GM12864 (cell line): Measurements from ENCODE around the gene PCBP3.
A peak's percentile ranks its signal among the peaks of the same experiment; 100 is the strongest.

Source experiments
- DNase-seq: peaks from one replicate; pipeline ENCODE4 v3.0.0-alpha.2; 2011; ENCODE audit warnings: low read depth
- H3K4me3 ChIP-seq: 2 replicates; pipeline ENCODE4 v1.5.1; 2011; ENCODE audit warnings: mild to moderate bottlenecking, low read depth, low read length, control low read depth
- TF ChIP-seq, protein P1 (sequence below): IDR thresholded peaks from 2 replicates; pipeline ENCODE4 v1.5.1; 2011; ENCODE audit warnings: low read depth, mild to moderate bottlenecking, moderate library complexity, low read length, control low read depth, inconsistent platforms; ENCODE audit errors: missing control alignments

Gene PCBP3

GRCh38 chr21:45816794-45817193, 173.3 kb downstream of the PCBP3 start:
- no peak overlapping the region for H3K4me3 ChIP-seq
- TF ChIP-seq, protein P1, sequence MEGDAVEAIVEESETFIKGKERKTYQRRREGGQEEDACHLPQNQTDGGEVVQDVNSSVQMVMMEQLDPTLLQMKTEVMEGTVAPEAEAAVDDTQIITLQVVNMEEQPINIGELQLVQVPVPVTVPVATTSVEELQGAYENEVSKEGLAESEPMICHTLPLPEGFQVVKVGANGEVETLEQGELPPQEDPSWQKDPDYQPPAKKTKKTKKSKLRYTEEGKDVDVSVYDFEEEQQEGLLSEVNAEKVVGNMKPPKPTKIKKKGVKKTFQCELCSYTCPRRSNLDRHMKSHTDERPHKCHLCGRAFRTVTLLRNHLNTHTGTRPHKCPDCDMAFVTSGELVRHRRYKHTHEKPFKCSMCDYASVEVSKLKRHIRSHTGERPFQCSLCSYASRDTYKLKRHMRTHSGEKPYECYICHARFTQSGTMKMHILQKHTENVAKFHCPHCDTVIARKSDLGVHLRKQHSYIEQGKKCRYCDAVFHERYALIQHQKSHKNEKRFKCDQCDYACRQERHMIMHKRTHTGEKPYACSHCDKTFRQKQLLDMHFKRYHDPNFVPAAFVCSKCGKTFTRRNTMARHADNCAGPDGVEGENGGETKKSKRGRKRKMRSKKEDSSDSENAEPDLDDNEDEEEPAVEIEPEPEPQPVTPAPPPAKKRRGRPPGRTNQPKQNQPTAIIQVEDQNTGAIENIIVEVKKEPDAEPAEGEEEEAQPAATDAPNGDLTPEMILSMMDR, result no peak
- no peak for DNase-seq

DNA sequence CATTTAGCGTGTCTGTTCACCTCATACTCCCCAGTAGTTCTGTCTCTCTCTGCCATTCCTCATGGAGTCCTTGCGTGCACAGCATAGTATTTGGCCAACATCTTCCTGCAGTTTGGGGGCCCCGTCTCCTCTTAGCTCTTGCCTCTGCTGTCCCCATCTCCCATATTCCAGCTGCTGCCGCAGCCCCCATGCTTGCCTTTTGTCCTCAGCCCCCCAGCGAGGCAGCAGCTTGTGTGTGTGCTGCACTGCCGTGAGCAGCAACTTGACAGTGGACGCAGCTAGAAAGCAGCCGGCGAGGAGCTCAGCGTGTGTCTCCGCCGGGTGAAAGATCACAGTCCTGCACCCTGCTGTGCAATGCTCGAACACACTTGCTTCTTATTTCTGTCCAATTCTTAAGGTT, 173.8 kb downstream of the PCBP3 start:
- DNase-seq, result no peak
- TF ChIP-seq, protein P1, result no peak
- no peak overlapping the region for H3K4me3 ChIP-seq

- TF ChIP-seq, protein P1, result peak; percentile 41
- no peak overlapping the region for H3K4me3 ChIP-seq
- DNase-seq, result peak; percentile 21
Measured at GRCh38 chr21:45818276-45818903, 174.9 kb downstream of the PCBP3 start.

DNA sequence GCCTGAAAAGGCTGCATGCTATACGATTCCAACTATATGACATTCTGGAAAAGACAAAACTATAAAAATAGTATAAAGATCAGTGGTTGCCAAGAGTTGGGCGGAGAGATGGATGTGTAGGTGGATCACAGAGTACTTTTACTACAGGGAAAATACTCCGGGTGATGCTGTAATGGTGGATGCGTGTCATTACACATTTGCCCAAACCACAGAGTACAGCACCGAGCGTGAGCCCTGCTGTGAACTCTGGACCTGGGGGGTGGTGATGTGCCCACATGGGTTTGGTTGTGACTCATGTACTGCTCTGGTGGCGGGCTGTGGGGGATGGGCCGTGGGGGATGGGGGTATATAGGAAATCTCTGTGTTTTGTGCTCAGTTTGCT, 175.4 kb downstream of the PCBP3 start:
- H3K4me3 ChIP-seq, result no peak overlapping the region
- TF ChIP-seq, protein P1, result no peak
- DNase-seq, result peak; percentile 40

DNA sequence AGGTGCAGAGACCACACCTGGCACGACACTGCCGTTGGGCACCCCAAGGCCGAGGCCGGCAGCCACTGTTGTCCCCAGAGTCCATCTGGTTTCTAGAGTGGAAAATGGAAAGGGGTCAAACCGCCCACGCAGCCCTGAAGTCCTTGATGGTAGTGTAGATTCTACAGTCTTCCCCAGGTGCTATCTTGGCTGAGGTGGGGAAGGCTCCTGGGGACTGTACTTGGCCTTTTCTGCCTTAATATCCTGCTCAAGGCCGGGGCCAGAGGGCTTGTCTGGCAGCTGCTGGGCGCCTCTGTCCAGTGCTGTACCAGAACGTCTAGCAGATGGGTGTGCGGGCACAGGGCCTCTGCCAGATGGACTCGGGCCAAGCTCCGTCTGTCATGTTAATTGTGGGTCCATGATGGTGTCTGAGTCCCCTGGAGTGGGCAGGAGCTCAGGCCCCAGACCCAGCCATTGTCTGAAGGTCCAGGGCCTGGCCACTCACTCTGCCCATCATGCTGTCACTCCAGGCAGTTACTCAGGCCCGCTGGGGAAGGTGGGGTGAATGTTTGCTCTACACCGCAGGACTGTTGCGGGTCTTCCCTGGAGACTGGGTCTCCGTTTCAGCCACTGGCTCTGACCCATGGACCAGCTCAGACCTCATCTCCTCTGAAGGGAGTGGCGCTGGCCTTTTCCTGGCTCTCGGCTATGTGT, 176.1 kb downstream of the PCBP3 start:
- TF ChIP-seq, protein P1, result no peak
- no peak for DNase-seq
- no peak overlapping the region for H3K4me3 ChIP-seq

GRCh38 chr21:45820171-45821091, 176.9 kb downstream of the PCBP3 start:
- TF ChIP-seq, protein P1, result peak; percentile 90
- peak; percentile 33 for DNase-seq
- H3K4me3 ChIP-seq, result no peak overlapping the region
